ENCODE results near the gene ST7. TPM values are rescaled to one million over a fixed set of nuclear protein-coding genes. Genes with fewer than 3 reads are reported as not detected.

ST7 gene
- total RNA-seq, 1 experiment from 2014 or later, result 19.6 TPM

GRCh38 chr7:117272017-117272759, 318.9 kb downstream of the ST7 start:
- Histone ChIP-seq H3K27ac (ENCODE audit: low read length) (no peak overlapping the region), H3K4me1 (ENCODE audit: control insufficient read depth, insufficient read depth, low read length) (no peaks in the 10 kb centered on the region), H3K9me3 (ENCODE audit: control insufficient read depth, insufficient read depth, low read depth, low read length) (no peaks in the 10 kb centered on the region), H3K36me3 (ENCODE audit: control insufficient read depth, insufficient read depth, low read length) (no peaks in the 10 kb centered on the region), H3K27me3 (ENCODE audit: control insufficient read depth, insufficient read depth, low read length) (peaks cover 2% of the 10 kb centered on the region; the same call in 1 of the 2 replicates), H3K4me3 (ENCODE audit: low read depth in 2 of 2, low read length in 2 of 2) (no peak overlapping the region)
- ATAC-seq (no peak), DNase-seq (ENCODE audit: low read depth, low spot score) (no peak)
- CTCF ChIA-PET, result no interaction called here
- no peak for TF ChIP-seq REST (IDR thresholded peaks at IDR 0.05; ENCODE audit: insufficient read depth in 1 of 2, low read depth in 2 of 2, low read length in 1 of 2)
- no peak for TF ChIP-seq TCF7L2 (IDR thresholded peaks at IDR 0.05; ENCODE audit: low read depth, low read length)
- no peak for TF ChIP-seq POLR2AphosphoS5 (IDR thresholded peaks at IDR 0.05; ENCODE audit: low read depth, low read length)
- no peak for TF ChIP-seq CTCF (IDR thresholded peaks at IDR 0.05)
- TF ChIP-seq SIN3A (IDR thresholded peaks at IDR 0.05; ENCODE audit: borderline replicate concordance, insufficient read depth, low read depth, low read length), result no peak
- intact Hi-C loops (cut with micrococcal nuclease; ENCODE audit: unreplicated experiment), result no loop called here
- POLR2A ChIA-PET, result no interaction called here
- no TSS peak for BruUV-seq (replicated peaks)
- in situ Hi-C loops (cut with HindIII; ENCODE audit: low pct_unique_long_range_greater_than_20kb, low sequenced_read_pairs), result no loop called here

GRCh38 chr7:117273325-117273724, 320.0 kb downstream of the ST7 start:
- intact Hi-C loops (cut with micrococcal nuclease; ENCODE audit: unreplicated experiment), result no loop called here
- BruUV-seq (replicated peaks), result no TSS peak
- Histone ChIP-seq H3K4me3 (ENCODE audit: low read depth in 2 of 2, low read length in 2 of 2) (no peak overlapping the region), H3K36me3 (ENCODE audit: control insufficient read depth, insufficient read depth, low read length) (no peaks in the 10 kb centered on the region), H3K9me3 (ENCODE audit: control insufficient read depth, insufficient read depth, low read depth, low read length) (no peaks in the 10 kb centered on the region), H3K27me3 (ENCODE audit: control insufficient read depth, insufficient read depth, low read length) (peaks cover 4% of the 10 kb centered on the region; the same call in 1 of the 2 replicates), H3K4me1 (ENCODE audit: control insufficient read depth, insufficient read depth, low read length) (no peaks in the 10 kb centered on the region), H3K27ac (ENCODE audit: low read length) (no peak overlapping the region)
- ChIA-PET POLR2A (no interaction called here), CTCF (no interaction called here)
- in situ Hi-C loops (cut with HindIII; ENCODE audit: low pct_unique_long_range_greater_than_20kb, low sequenced_read_pairs), result no loop called here
- no peak for DNase-seq (ENCODE audit: low read depth, low spot score)
- TF ChIP-seq REST (IDR thresholded peaks at IDR 0.05; ENCODE audit: insufficient read depth in 1 of 2, low read depth in 2 of 2, low read length in 1 of 2) (no peak), POLR2AphosphoS5 (IDR thresholded peaks at IDR 0.05; ENCODE audit: low read depth, low read length) (no peak), CTCF (IDR thresholded peaks at IDR 0.05) (no peak), SIN3A (IDR thresholded peaks at IDR 0.05; ENCODE audit: borderline replicate concordance, insufficient read depth, low read depth, low read length) (no peak), TCF7L2 (IDR thresholded peaks at IDR 0.05; ENCODE audit: low read depth, low read length) (no peak)
- ATAC-seq, result no peak

All from Panc1 (cell line).